Measurements from ENCODE around the gene BTBD9. TPM values are rescaled to one million over a fixed set of nuclear protein-coding genes. Genes with fewer than 3 reads are reported as not detected.
"Not testable (repeated sequence)": the region's sequence is repeated elsewhere in the genome, so short reads cannot be mapped to it uniquely, and the experiment has no call there.

Gene BTBD9
- total RNA-seq, 2 donors from 2014 or later: 30.1 to 45.8 TPM

- Histone ChIP-seq H3K4me1 (ENCODE audit: control insufficient read depth in 1 of 2, low read depth in 2 of 2) (no peaks in the 10 kb centered on the region), H3K27ac (no peak overlapping the region), H3K36me3 (no peaks in the 10 kb centered on the region), H3K9me3 (no peaks in the 10 kb centered on the region), H3K27me3 (replicated peaks; ENCODE audit: insufficient read depth) (no peaks in the 10 kb centered on the region), H3K4me3 (no peak overlapping the region)
- DNase-seq (ENCODE audit: low spot score): no peak
- ATAC-seq (ENCODE audit: insufficient number of reproducible peaks, low FRiP score, low read depth): no peak
- TF ChIP-seq CTCF (IDR thresholded peaks at IDR 0.05): no peak
These were observed 205.7 kb downstream of the BTBD9 start for GRCh38 chr6:38434051-38434450.

- no peaks in the 10 kb centered on the region for H3K27me3 ChIP-seq (replicated peaks; ENCODE audit: insufficient read depth)
- no peaks in the 10 kb centered on the region for H3K36me3 ChIP-seq
- no peak for DNase-seq (ENCODE audit: low spot score)
- no peak overlapping the region for H3K4me3 ChIP-seq
- no peak for TF ChIP-seq CTCF (IDR thresholded peaks at IDR 0.05)
- H3K9me3 ChIP-seq: no peaks in the 10 kb centered on the region
- H3K27ac ChIP-seq: no peak overlapping the region
- no peak for ATAC-seq (ENCODE audit: insufficient number of reproducible peaks, low FRiP score, low read depth)
- no peaks in the 10 kb centered on the region for H3K4me1 ChIP-seq (ENCODE audit: control insufficient read depth in 1 of 2, low read depth in 2 of 2)
These were observed 207.2 kb downstream of the BTBD9 start for GRCh38 chr6:38432479-38432878.

GRCh38 chr6:38432079-38432478 is 207.7 kb downstream of the BTBD9 start:
- no peak for TF ChIP-seq CTCF (IDR thresholded peaks at IDR 0.05)
- Histone ChIP-seq H3K36me3 (no peaks in the 10 kb centered on the region), H3K4me1 (ENCODE audit: control insufficient read depth in 1 of 2, low read depth in 2 of 2) (no peaks in the 10 kb centered on the region), H3K9me3 (no peaks in the 10 kb centered on the region), H3K4me3 (no peak overlapping the region), H3K27me3 (replicated peaks; ENCODE audit: insufficient read depth) (no peaks in the 10 kb centered on the region), H3K27ac (no peak overlapping the region)
- DNase-seq (ENCODE audit: low spot score) (no peak), ATAC-seq (ENCODE audit: insufficient number of reproducible peaks, low FRiP score, low read depth) (no peak)

GRCh38 chr6:38429546-38429945 is 210.2 kb downstream of the BTBD9 start:
- Histone ChIP-seq H3K4me3 (no peak overlapping the region), H3K36me3 (no peaks in the 10 kb centered on the region), H3K27me3 (replicated peaks; ENCODE audit: insufficient read depth) (no peaks in the 10 kb centered on the region), H3K4me1 (ENCODE audit: control insufficient read depth in 1 of 2, low read depth in 2 of 2) (no peaks in the 10 kb centered on the region), H3K27ac (no peak overlapping the region), H3K9me3 (no peaks in the 10 kb centered on the region)
- ATAC-seq (ENCODE audit: insufficient number of reproducible peaks, low FRiP score, low read depth) (no peak), DNase-seq (ENCODE audit: low spot score) (no peak)
- no peak for TF ChIP-seq CTCF (IDR thresholded peaks at IDR 0.05)

- Histone ChIP-seq H3K36me3 (no peaks in the 10 kb centered on the region), H3K4me3 (no peak overlapping the region), H3K27ac (no peak overlapping the region), H3K4me1 (ENCODE audit: control insufficient read depth in 1 of 2, low read depth in 2 of 2) (no peaks in the 10 kb centered on the region), H3K9me3 (no peaks in the 10 kb centered on the region), H3K27me3 (replicated peaks; ENCODE audit: insufficient read depth) (no peaks in the 10 kb centered on the region)
- ATAC-seq (ENCODE audit: insufficient number of reproducible peaks, low FRiP score, low read depth) (no peak), DNase-seq (ENCODE audit: low spot score) (no peak)
- no peak for TF ChIP-seq CTCF (IDR thresholded peaks at IDR 0.05)
These were observed 212.1 kb downstream of the BTBD9 start for GRCh38 chr6:38427492-38428210.

- not testable (repeated sequence) for ATAC-seq (ENCODE audit: insufficient number of reproducible peaks, low FRiP score, low read depth); H3K27me3 ChIP-seq (replicated peaks; ENCODE audit: insufficient read depth); DNase-seq (ENCODE audit: low spot score); H3K4me1 ChIP-seq (ENCODE audit: control insufficient read depth in 1 of 2, low read depth in 2 of 2); H3K9me3 ChIP-seq; H3K4me3 ChIP-seq; H3K27ac ChIP-seq; H3K36me3 ChIP-seq
These were observed 213.8 kb downstream of the BTBD9 start for GRCh38 chr6:38425788-38426488.

Data from thoracic aorta (tissue), 2 donors.